NCI-H82 (cell line): ENCODE data around the gene BRD4.
A peak's percentile ranks its signal among the peaks of the same experiment; 100 is the strongest.

ENCODE experiments used
- DNase-seq: peaks from one replicate; lab custom pipeline; 2025; lab: John Stamatoyannopoulos, UW

Gene BRD4

DNA sequence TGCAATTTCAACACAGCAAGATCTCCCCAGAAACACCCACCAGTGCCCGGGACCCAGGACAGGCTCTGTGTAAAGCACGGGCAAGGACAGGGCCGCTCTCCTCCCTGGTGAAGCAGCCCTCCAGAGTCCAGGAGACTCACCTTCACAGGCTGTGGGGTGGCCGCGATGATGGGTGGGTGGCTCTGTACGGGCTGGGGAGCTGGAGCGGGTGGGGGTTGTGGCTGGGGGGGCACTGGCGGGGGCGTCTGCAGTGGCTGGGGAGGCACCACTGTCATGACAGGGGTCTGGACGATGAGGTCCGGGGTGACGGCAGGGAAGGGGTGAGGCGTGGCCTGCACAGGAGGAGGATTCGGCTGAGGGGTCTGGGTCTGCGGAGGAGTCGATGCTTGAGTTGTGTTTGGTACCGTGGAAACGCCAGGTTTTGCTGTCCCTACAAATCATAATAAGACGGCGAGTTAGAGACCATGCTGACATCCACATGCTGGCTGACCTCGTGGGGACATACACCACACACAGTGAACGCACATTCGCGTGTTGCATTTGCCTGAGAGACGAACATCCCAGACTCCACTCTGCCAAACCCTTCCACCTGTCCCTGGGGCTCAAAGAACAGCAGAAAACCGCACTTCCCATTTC lies 67.0 kb downstream of the BRD4 start:
- no peak for DNase-seq

DNA sequence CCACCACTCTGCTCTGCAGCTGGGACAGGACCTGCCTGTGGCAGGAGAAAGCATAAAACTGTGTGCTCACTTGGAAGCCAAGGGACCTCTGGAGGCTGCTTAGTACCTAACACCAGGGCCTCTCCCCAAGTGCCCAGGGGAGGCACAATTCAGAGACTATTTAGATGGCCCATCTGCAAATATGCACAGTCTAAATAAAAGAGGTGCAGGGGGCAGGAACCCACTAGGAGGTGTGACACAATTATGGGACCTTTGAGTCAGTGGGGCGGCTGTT lies 67.5 kb downstream of the BRD4 start:
- DNase-seq = no peak

DNA sequence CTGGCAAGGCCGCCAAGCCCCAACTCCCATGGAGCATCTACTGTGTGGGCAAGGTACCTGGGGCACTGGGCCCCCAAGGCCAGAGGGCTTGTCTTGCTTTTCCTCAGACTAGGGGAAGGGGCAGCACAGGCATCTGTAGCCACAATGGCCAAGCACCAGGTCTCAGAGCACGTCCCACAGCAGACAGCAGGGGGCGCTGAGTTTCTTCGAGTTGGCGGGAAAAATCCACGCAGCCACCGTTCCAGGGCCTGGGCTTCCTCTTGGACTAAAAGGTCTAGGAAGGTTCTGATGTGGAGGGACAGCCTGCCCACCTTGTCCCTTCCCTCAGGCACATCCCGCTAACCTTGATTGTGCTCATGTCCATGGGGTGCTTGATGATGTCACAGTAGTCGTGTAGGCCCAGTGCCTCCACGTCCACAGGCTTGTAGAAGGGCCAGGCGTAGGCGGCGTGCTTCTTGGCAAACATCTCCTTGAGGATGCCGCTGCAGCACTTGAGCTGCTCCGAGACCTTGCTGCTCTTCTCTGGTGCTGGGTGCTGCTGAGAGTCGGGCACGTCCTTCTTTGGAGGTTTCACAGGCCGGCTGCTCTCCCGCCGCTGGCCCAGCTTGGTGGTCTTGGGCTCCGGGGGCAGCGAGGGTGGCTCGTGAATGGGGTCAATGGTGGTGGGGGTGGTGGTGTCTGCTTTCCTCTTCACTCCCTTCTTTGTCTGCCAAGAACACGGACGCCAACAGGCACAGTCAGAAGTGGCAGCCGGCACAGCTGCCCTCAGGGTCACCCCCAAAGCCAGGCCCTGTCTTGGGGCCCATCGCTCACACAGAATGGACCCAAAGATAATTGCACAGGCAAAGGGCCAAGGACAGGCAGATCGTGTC lies 68.0 kb downstream of the BRD4 start:
- DNase-seq = peak; percentile 90

DNA sequence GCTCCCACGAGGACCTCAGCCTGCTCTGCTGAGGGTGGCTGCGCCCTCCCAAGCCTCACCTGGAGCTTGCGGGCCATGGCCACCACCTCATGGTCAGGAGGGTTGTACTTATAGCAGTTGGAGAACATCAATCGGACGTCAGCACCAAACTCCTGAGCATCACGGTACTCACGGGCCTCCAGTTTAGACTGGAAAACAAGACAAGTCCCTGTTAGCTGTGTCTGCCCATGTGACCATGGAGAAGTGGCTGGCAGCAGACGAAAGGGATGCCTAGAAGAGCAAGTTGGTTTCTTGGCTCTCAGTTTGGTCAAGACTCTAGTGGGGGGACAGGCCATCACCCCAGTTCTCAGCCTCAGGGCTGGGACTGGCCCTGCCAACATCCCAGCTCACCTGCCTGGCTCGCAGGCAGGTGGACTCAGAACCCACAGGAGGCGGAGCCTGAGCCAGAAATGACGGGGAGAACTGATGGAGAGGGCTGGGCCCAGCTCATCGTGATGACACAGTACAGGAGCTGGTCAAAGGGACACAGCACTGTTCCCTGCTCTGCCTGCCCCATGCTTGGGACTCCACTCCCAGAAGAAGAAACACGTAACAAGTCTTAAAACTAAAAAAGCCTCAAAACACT lies 68.9 kb downstream of the BRD4 start:
- DNase-seq = no peak

DNA sequence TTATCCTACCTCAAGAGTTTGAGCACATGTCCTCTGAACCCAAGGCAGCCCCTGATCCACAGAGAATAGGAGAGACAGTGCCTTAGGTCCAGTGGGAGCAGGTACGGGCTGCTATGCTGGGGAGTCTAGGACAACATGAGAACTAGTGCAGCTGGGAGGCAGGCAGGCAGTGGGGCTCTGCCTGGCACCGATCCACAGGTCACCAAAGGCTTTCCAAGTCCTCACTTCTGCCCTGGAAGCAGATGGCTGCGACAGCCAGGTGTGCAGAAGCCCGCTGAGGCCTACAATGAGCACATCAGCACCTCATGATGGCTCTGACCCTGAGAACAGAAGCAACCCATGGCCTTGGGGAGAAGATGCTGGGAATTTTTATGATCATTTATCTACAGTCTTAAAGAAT lies 70.3 kb downstream of the BRD4 start:
- no peak for DNase-seq

DNA sequence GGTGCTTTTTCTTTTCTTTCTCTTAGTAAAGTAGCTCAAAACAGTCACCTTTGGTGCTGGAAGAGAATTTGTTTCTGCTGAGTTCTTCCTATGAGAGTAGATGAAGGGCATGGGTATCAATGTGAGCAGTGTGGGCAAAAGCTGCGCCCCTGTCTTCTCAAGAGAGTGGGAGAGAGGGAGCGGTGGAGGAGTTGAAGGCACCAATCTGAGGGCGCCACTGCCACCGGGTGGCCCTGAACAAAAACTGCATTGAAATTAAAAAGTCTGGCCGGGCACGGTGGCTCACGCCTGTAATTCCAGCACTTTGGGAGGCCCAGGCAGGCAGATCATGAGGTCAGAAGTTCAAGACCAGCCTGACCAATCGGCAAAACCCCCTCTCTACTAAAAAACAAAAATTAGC lies 71.4 kb downstream of the BRD4 start:
- peak; percentile 34 for DNase-seq

DNA sequence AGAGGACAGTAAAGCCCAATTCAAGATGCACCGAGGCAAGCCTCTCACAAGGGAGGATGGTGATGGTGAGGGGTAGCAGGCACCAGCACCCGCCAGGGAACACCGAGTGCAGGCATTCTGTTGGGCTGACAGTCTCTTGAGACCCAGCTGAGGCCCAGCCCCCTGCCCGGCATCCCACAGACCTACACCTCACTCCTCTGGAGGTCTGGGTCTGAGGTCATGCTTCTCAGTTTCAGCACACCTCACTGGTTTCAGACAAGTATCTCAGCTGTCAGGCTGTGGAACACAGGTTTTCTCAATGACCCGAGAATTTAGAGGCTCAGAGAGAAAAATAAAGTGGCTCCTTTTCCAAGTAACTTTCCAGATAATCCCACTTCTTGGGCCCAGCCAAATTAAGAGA lies 72.4 kb downstream of the BRD4 start:
- no peak for DNase-seq

DNA sequence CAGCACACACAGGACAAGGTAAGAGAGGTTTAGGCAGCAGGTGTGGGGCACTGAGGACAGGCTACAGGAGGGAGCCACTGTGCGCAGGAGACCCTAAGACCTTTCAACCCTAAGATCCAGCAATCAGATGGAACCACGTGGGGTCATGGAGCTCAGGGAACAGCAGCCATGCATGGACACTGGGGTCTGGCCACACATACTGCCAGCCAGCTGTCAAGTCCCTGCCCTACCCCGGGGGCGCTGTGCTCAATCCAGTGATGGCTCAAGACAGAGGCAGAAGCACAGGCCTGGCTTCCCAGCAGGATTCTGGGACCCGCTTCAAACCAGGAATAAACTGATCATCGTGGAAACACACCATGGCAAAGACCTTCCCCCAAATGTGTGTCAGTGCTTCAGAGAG lies 74.6 kb downstream of the BRD4 start:
- DNase-seq = no peak

DNA sequence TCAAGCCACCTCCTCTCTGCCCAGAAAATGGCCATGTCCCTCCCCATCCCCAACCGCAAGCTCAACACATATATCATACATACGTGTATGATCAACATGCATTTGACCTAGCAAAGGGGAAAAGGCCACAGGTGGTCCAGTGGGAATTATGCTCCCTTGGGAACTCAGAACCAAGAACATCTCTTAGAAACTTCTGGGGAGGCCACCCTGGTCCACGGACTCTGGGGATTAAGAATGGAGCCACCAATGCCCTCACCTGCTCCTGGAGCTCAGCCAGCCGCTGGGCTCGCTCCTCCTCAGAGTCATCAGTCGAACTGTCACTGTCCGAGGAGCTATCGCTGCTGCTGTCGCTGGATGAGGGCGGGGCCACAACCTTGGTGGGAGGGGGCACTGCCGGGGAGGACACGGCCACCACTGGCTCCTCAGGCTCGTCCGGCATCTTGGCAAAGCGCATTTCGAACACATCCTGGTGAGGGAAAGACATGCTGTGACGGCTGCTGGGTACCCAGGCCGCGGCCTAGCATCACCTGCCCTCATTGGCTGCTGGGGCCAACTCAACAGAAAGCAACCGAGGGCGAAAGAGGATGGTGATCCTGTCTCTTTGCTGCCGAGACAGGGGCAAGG lies 75.5 kb downstream of the BRD4 start:
- DNase-seq = no peak

DNA sequence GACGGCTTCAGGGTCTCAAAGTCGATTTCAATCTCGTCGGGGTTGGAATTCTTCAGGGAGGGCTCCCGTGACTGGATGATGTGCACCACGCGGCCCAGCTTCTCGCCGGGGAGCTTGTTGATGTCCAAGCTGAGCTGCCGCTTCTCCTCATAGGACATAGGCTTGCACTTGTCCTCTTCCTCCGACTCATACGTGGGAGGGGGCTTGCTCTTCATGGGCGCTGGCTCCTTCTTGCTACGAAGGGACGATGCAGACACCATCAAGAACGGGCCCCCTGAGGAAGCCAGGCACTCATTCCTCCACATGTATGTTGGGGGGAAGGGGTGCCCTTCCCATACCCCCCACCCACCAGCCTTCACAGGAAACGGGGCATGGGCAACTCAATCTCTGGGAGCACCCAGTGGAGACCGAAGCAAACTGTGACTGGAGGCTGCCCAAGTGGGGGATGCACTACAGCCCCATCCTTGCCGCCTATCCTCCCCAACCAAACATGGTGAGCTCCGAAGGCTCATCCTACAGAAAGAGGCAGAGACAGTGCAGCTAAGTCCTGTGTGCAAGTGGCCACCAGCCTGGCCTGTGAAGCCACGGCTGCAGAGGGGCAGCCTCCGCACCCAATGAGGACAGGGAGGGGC lies 76.9 kb downstream of the BRD4 start:
- DNase-seq = no peak

DNA sequence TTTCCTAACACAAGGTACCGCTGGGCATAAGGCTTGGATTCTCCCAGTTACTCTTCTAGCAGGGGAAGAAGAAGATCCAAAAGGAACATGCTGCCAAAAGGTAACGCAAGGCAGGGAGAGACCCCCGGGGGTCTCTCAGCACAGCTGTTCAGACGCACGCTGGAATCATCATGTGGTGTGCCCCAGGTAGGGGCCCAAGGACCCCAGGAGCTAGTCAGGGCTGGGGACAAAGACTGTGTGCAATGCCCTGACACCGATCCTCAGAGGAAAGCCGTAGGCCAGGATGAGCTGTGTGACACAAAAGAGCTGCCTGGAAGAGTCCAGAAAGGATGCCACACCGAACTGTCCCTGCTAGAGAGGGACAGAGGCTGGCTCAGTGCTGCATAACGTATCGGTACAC lies 77.8 kb downstream of the BRD4 start:
- DNase-seq = no peak

DNA sequence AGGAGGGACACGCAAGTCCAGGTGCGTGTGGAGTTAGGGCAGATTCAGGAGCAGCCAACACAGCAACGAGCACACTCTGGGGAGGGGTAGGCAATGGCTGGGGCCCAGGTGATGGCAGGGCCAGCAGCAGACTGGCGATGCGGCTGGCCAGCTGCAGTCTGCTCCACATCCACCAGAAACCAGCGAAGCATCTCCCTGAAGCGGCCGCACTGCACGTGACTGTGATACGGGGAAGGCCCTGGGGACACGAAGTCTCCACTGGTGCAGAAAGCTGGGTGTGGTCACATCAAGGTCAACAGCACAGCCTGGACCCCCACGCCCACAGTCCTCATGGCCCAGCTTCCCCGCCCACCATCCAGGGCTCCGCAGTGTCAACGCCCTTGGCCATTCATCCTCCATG lies 78.8 kb downstream of the BRD4 start:
- no peak for DNase-seq

DNA sequence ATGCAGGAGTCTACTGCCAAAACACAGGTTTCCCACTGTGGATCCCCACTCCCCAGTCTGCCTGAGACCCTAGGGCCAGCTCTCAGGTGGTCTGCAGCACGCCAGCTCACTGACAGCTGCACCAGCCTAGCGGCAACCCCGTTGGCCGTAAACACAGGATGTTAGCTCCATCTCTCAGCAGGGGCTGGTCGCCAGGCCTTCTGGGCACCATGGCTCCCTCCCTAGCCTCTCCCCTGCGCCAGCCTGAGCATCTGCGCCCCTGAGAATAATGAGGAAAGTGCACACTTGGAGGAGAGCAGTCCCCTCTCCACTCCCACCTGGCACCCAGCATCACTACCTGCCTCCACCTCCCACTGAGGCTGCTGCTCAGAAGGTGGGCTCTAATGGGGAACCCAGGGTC lies 79.3 kb downstream of the BRD4 start:
- DNase-seq = no peak

DNA sequence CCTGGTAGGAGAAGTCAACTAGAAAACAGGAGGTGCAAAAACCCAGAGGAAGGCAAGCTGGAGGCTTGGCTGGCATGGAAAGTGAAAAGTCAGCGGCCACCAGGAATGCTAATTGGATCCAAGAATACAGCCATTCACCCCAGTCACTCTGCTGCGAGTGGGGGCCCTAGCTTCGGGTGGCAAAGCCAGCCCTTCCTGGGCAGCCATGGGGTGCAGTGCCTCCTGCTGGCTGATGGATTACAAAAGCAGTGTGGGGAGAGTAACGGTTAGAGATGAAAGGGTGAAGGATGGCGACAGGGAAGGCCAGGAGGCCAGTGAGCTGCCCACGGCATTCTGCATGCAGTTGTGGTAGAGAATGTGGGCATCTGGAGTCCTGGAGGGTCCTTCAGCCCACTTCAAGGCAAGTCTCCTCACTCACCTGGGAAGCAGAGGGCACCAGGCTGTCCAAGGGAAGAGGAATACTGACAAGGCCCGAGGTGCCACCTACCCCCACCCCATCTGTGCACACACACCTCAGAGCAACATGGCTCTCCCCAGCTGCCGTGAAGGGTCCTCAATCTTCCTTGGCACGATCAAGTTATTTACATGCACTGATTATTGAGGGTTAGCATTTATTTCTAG lies 79.8 kb downstream of the BRD4 start:
- peak; percentile 38 for DNase-seq

DNA sequence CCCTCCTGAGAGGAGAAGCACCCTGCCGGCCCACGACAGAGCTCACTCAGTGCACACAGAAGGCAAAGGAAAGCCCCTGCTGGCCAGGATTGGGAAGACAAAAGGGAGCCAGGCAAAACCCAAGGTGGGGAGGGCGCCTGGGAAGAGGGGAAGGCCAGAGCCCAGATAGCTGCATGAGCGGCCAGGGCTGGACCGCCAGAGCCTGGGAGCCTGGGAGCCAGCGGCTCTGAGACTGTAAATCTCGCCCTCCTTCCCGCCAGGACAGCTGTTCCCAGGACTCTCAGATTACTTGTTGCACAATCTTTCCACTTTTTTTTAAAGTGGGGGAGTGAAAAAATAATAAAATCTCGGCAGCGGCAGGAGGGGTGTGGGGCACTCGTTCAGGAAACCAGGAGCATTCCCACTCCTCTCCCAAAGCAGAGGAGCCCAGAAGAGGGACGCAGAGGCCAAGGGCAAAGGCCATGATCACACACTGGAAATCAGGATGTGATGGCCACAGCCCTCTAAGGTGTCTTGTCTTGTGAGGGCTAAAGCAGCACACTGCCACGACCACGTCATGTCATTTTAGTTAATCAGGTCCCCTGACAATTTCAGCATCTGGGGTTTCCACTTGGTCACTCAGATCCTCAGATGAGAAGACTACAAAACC lies 80.5 kb downstream of the BRD4 start:
- peak; percentile 73 for DNase-seq

DNA sequence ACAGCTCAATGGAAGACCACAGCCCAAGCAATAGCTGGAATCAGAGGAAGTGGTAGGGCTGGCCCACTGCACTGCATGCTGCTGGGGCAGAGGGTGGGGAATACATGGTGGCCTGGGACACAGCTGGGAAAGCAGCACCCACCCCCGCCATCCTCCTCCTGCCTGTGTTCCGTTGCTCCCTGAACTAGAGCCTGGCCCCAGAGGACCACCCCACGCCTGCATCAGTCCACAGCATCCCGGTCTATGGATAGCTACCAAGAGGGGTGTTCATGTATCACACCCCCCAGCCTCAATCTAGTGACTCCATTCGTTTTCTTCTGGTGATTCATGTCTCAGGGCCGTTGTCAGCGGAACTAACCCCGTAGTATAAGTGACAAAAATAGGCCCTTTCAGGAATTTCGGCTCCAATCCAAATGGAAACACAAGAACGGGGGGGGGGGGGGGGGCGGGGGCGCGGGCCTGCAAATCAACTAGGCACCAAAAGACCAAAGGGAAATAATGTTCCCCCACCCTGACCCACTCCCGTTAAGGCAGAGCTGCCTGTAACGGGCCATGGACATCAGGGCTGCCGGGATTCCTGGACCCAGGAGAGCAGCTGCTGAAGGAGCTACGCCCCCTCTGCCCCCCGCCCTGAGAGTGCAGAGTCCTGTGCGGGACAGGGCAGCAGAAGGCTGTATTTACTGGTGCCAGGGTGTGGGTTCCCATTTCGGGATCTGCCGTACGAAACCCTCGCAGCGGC lies 81.2 kb downstream of the BRD4 start:
- no peak for DNase-seq

DNA sequence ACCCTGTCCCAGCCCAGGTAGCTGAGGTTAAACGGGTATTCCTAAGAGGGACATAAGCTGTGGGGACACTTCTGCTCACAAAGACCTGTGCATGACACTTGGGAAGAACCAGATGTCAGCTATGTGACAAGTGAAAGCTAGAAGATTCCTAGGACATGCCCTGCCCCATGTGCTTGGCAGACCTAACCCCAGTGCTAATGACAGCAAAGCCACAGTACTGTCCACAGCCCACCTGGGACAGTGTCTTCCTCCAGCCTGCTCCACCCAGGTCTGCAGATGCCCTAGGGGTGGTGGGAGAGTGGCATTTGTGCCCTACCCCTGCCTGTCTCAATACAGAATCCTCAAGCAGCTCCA lies 81.7 kb downstream of the BRD4 start:
- no peak for DNase-seq

DNA sequence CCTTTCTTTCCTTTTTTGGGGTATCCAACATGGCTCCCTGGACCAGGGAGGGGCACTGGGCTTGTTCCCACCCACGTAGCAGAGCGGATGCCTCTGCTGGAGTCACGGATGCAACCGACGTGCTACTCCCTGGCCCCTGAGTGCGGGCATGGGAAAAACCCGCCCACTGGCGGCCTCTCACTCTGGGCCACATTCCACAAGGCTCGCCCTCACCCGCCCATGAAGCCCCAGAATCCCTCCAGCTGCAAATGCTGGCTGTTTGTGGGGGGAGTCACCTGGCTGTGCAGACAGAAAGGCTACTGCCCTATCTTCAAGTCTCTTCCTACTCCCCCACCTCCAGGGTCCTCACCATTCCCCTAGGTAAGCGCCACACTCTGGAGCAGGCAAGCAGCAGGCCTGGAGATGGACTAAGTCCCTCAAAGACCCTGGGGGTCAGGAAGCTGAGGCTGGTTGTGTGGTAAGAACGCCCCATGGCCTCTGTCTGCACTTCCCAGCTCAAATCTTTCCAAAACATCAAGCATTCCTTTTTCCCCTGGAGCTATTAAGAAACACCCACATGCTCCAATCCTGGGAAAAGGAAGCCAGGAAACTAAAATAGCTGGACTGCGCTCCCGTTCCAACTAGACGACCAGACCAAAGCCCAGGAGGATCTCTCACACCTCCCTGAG lies 82.2 kb downstream of the BRD4 start:
- no peak for DNase-seq

DNA sequence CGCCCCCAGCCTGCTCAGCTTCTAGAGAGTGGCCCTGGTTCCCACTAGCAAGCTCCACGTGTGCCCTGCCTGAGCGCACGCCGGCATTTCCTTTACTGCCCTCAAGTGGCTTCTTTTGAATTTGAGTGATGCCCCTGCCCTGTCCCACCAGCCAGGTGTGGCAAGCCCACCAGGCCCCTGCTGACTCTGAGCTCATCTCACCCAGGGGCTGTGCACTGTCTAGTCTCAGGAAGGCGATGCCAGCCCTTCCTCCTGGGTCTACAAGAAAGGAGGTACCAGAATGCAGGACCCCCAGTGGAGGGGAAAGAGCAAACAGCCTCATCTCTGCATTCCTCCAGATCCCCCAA lies 82.8 kb downstream of the BRD4 start:
- no peak for DNase-seq

DNA sequence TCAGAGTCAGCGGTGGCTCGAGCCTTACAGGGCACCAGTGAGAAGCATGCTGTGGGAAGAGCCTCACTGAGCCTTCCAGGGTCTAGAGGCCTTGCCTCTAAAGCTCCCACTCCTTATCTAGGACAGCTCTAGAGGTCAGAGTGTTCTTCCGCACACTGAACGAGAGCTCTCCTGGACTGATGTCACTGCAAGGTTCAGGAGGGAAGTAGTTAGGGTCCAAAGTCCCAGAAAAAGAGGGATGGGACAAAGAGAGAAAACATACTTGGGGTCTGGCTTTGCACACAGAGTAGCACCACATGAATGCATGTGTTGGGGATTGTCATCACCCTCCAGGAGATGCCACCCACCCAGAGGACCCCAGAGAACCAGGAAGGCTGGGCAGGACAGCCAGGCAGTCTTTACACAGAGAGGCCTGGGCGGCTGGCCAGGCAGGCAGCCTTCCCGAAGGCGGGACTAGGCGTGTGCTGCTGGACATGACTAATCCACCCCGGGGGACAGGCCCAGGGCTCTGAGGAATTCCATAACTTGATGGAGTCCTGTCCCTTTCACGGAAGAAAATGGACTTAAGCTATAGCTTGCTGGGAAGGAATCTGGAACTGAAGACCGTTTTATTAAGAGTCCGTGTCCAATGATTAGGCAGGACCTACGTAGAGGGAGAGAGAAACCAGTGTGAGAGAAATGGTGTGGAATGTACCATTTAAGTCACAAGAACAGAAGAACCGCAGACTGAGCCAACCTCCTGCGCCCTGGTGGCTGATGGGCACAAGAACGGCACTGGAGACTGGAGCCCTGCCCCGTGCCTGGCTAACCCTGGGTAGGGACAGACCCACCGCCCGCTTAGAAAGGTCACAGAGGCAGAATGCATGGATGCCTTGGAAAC lies 83.5 kb downstream of the BRD4 start:
- DNase-seq = no peak
